Lower leg skin (tissue), 4 donors: ENCODE results near the gene RHOXF2. TPM values are rescaled to one million over a fixed set of nuclear protein-coding genes. Genes with fewer than 3 reads are reported as not detected.
A peak's percentile ranks its signal among the peaks of the same experiment; 100 is the strongest.

Source experiments
- DNase-seq, 2 donors: peaks; one replicate each; pipeline ENCODE4 v3.0.0-alpha.2; 2019; ENCODE audit warnings: low spot score in 2 of 2
- H3K4me3 ChIP-seq: fragments of 200-600 bp; sonication (generic); 2 replicates; pipeline ENCODE4 v1.5.1; 2017; ENCODE audit warnings: mild to moderate bottlenecking, low read depth; ENCODE audit not compliant: poor library complexity, severe bottlenecking
- CTCF ChIP-seq, 3 donors: fragments of 450-650 bp; IDR thresholded peaks; one replicate each; pipeline ENCODE4 v1.5.1; 2016; ENCODE audit warnings: antibody characterized with exemption in 3 of 3, mild to moderate bottlenecking in 3 of 3, moderate library complexity in 2 of 3
- POLR2A ChIP-seq, 2 donors: fragments of 450-650 bp; IDR thresholded peaks; one replicate each; pipeline ENCODE4 v1.6.1; 2016 to 2017; ENCODE audit warnings: antibody characterized with exemption in 2 of 2, mild to moderate bottlenecking in 1 of 2, moderate library complexity in 1 of 2
- WGBS, 2 donors: methylation state at CpG; one replicate each; pipeline ENCODE4 v1.1.5; 2018; 5-methylcytosine and 5-hydroxymethylcytosine counted together
- intact Hi-C: fragments of 100-400 bp; cut with DNase I; formaldehyde crosslinking; loops from one replicate; pipeline ENCODE4 v1.15.0; 2023; ENCODE audit warnings: low total_unique reads
- total RNA-seq, 4 donors: library from RNA; depleted of rRNA; stranded (reverse); fragments of >200 nt; gene quantifications; one replicate each; pipeline ENCODE4 v1.1.0, GENCODE V29; 2016

RHOXF2 gene
- total RNA-seq, 4 donors from 2014 or later, result not detected

- no peak overlapping the region for H3K4me3 ChIP-seq
- TF ChIP-seq CTCF (IDR thresholded peaks at IDR 0.05) (no peak), POLR2A (IDR thresholded peaks at IDR 0.05) (no peak)
- no peak for DNase-seq
- whole genome bisulfite sequencing, 2 donors, result 84 to 96% methylated on average over 11 of the region's 11 CpGs
- intact Hi-C loops, result no loop called here
Measured at GRCh38 chrX:120200851-120201250, 42.4 kb downstream of the RHOXF2 start.

GRCh38 chrX:120205816-120206753 is 47.7 kb downstream of the RHOXF2 start:
- intact Hi-C loops, result no loop called here
- TF ChIP-seq POLR2A (IDR thresholded peaks at IDR 0.05) (no peak), CTCF (IDR thresholded peaks at IDR 0.05) (no peak)
- DNase-seq, result no peak
- no peak overlapping the region for H3K4me3 ChIP-seq
- WGBS, 2 donors, result 76 to 85% methylated on average over 12 of the region's 12 CpGs

- H3K4me3 ChIP-seq, result no peak overlapping the region
- intact Hi-C loops, result no loop called here
- 88 to 92% methylated on average over 7 to 8 of the region's 8 CpGs for WGBS, 2 donors
- no peak for DNase-seq
- TF ChIP-seq CTCF (IDR thresholded peaks at IDR 0.05) (no peak), POLR2A (IDR thresholded peaks at IDR 0.05) (no peak)
Measured at GRCh38 chrX:120207009-120207605, 48.7 kb downstream of the RHOXF2 start.

GRCh38 chrX:120213438-120214265 is 55.2 kb downstream of the RHOXF2 start:
- 21 to 34% methylated on average over 3 to 8 of the region's 8 CpGs for WGBS, 2 donors
- intact Hi-C loops, result no loop called here
- H3K4me3 ChIP-seq, result no peak overlapping the region
- TF ChIP-seq POLR2A (IDR thresholded peaks at IDR 0.05) (no peak), CTCF (IDR thresholded peaks at IDR 0.05) (no peak)
- DNase-seq, result peak in 1 of 2 donors; percentile 21

Other genes starting within 250 kb of the RHOXF2 start
- 1 to 10 TPM; 4.8 to 7.3 (median 6.4) TPM for gene NKAP, start 214.9 kb upstream of the RHOXF2 start, total RNA-seq
- gene RHOXF2B, start 80.9 kb upstream of the RHOXF2 start, total RNA-seq, result not detected
- gene RHOXF1, start 42.7 kb upstream of the RHOXF2 start, total RNA-seq, result 1 to 10 TPM in 1 of 4 donors, under 1 TPM in 1, not detected in 2; 0.62 to 5.5 TPM
- 10 to 100 TPM; 21.6 to 26.8 (median 23.8) TPM for gene ZBTB33, start 92.2 kb downstream of the RHOXF2 start, total RNA-seq
- 1 to 10 TPM; 1.7 to 4.3 (median 3.0) TPM for gene TMEM255A, start 152.8 kb downstream of the RHOXF2 start, total RNA-seq
- not detected for gene ATP1B4, start 203.5 kb downstream of the RHOXF2 start, total RNA-seq